ENCODE results near the gene CCDC38. TPM values are rescaled to one million over a fixed set of nuclear protein-coding genes. Genes with fewer than 3 reads are reported as not detected.

CCDC38 gene
- polyA plus RNA-seq, 12 donors, result 0.17 to 0.66 (median 0.20) TPM; not detected in 2

DNA sequence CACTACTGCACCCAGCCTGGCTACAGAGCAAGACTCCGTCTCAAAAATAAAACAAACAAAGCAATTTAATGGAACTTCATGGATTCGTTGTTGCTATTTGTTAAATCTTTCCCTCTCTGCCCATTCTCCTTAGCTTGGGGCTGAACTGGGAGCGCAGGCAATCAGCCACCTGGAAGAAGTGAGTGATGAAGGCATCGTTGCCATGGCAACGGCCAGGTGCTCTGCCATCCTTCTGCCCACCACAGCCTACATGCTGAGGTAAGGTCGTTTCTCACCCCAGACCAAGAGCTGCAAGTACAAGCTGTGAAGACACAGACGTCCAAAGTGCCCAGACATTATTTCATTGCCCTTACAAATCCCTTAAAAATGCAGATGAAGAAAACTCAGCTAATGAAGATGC lies 19.8 kb upstream of the CCDC38 start:
- DNase-seq, result no peak

DNA sequence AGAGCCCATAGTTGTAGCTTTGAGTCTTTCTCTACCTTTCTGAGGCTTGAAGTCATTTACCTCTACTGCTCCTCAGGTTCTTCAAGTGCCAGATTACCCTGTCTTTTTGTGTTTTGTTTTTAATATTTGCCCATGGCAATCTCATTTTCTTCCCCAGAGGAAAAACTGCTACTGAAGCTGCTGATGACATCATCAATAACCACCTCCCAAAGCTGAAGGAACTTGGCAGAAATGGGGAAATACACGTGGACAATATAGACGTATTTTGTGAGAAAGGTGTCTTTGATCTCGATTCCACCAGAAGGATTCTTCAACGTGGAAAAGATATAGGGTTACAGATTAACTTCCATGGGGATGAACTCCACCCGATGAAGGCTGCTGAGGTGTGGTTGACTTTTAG lies 17.8 kb upstream of the CCDC38 start:
- no peak for DNase-seq

GRCh38 chr12:95959107-95959506 lies 16.7 kb upstream of the CCDC38 start:
- no peak for DNase-seq

DNA sequence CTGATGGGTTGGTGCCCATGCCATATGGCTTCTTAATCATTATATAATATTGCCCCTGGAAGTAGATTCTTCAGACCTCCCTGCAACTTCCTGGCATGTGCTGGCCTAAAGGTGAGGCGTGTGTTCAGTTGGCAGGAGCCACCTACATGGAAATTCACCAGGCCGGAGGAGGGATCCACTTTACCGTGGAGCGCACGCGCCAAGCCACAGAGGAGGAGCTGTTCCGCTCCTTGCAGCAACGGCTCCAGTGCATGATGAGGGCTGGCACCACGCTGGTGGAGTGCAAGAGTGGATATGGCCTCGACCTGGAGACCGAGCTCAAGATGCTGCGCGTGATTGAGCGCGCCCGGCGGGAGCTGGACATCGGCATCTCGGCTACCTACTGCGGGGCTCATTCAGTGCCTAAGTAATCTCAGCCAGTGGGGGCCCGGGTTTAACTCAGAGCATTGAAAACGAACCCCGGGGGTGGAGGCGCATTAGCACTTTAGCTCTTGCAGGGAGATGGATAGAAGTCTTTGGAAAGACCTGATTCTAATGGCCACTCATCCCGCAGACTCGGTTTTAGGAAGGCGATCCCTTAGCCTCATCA lies 14.2 kb upstream of the CCDC38 start:
- no peak for DNase-seq

DNA sequence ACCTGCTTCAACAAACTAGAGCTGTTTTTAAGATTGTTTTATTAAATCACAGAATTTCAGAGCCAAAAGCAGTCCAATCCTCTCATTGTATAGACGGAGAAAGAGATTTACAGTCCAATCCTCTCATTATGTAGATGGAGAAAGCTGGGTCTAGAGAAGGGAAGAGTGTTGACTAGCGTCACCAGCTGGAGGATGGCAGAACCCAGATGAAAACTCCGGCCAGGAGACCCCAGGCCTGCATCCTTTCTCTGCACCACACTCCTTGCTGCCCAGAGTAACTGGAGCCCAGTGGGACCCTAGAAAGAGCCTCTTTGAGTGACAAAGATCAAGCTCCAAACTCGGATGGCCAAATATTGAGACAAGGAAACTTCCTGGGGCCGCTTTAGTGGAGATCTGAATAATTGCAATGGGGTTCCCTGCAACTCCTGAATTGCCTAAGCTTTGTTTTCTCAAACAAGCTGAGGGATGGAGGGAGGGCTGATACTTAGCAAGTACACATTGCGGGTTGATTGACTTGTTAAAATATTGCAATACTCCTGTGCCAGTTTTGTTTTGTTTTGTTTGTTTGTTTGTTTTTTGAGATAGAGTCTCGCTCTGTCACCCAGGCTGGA lies 13.2 kb upstream of the CCDC38 start:
- DNase-seq, result no peak

DNA sequence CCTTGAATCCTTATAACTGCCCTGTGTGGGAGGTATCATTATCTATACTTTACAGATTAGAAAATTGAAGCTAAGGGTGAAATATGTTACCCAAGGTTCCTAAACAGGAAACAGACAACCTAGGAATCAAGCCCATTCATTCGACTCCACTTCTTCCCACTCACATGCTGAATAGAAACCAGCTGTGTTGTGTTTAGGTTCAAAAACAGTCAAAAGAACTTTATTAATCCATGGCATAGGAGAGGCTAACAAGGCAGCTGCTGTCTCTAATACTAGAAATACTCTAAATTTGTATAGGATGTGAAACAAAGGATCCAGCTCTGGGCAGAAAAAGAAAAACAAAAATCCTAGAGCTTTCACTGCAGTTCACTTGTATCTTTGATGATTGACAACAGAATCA lies 10.6 kb upstream of the CCDC38 start:
- DNase-seq, result no peak

- DNase-seq, result no peak
Observed at GRCh38 chr12:95951515-95951914, 9.1 kb upstream of the CCDC38 start.

- no peak for DNase-seq
Observed at GRCh38 chr12:95949477-95950206, 7.2 kb upstream of the CCDC38 start.

- DNase-seq, result no peak
Observed at GRCh38 chr12:95944108-95944704, 1.8 kb upstream of the CCDC38 start.

- DNase-seq, result no peak
Observed at GRCh38 chr12:95943330-95943842, 972 bp upstream of the CCDC38 start, which contains the start of gene AMDHD1. Gene AMDHD1 (plus strand): TSS chr12:95943331. CDS start chr12:95943399, 68 bp downstream.

- DNase-seq, result no peak
Observed at GRCh38 chr12:95942101-95942523, 302 bp downstream of the CCDC38 start.

DNA sequence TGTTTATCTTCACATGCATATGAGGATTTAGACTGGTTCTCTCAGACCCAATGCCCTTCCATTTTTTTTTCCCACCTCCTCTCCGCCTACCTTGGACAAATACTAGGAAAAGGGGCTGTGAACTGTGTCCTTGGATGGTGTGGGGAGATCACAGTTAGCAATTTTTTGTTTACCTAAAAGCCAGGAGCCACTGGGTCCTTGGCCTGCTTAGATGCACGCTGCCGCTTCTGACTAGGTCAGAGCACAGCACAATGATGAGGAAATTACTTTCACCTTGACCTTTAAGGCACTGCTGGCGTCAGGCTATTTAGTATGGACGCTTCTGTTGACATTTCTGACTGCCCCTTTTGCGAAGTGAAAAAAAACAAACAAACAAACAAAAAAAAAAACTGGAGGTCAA lies 1.9 kb downstream of the CCDC38 start:
- no peak for DNase-seq

GRCh38 chr12:95922231-95922630 lies 20.2 kb downstream of the CCDC38 start:
- DNase-seq, result no peak

DNA sequence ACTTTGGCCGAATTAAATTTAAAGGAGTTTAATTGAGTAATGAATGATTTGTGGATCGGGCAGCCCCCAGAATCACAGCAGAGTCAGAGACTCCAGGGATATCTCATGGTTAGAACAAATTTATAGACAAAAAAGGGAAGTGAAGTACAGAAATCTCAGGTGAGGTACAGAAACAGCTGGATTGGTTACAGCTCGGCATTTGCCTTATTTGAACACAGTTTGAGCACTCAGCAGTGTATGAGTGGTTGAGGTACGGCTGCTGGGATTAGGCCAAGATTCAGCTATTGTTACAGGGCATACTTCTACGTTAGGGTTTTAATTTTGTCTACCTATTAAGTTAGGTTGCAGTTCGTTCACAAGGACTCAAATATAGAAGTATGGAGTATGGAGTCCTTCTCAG lies 23.3 kb downstream of the CCDC38 start:
- no peak for DNase-seq

DNA sequence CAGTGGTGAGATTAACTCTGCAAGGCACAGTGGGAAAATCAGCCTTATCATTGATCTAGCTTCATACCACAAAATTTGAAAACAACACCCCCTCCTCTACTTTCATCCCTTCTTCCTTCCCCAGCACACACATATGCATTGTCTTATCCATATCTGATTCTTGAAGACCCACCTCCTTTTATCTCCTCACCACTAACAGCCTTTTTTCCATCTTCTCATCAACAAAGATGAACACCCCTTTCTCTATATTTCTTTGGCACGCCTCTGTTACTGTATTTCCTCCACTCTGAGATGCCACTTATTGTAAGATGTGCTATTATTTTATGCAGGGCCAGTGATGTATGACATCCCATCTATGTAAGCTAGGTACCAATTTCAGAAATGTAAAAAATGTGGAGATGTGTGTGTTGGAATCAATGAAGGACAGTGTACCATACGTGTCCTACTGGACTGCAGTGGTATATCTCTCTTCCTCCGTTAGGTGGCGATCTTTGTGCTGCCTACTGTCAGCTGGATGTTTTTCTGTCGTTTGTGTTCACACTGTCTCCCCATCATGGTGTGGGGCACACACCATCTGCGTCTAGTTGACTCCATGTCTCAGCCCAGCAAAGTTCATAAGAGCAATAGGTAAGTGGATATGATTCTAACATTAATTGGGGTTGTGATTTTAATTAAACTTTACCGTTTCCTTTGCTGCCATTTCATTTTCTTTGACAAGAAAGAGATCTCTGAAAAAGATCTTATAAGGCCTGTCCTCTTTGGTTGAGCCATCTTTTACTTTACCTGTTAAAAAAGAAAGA lies 24.0 kb downstream of the CCDC38 start:
- DNase-seq, result peak; percentile 9

GRCh38 chr12:95909871-95910270 lies 32.5 kb downstream of the CCDC38 start:
- no peak for DNase-seq

- DNase-seq, result no peak
Observed at GRCh38 chr12:95908573-95908972, 33.8 kb downstream of the CCDC38 start.

- no peak for DNase-seq
Observed at GRCh38 chr12:95898081-95898480, 44.3 kb downstream of the CCDC38 start.

GRCh38 chr12:95896846-95897245 lies 45.6 kb downstream of the CCDC38 start:
- no peak for DNase-seq

GRCh38 chr12:95890958-95891357 lies 51.5 kb downstream of the CCDC38 start:
- DNase-seq, result no peak

DNA sequence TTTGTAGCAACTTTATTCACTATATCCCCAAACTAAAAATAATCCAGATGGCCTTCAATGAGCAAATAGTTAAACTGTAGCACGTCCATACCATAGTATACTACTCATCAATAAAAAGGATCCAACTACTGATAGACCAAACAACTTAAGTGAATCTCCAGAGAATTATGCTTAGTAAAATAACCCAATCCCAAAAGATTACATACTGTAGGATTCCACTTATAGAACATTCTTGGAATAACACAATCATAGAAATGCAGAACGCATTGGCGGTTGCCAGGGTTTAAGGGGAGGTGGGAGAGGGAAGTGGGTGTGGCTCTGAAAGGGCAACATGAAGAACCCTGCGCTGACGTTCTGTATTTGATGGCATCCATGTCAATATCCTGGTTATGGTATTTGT lies 55.1 kb downstream of the CCDC38 start:
- DNase-seq, result no peak

GRCh38 chr12:95884998-95885397 lies 57.4 kb downstream of the CCDC38 start:
- DNase-seq, result no peak

All from muscle of arm (tissue), 12 donors.